Diencephalon (tissue), 1 donor: ENCODE results near the gene GPR22. TPM values are rescaled to one million over a fixed set of nuclear protein-coding genes. Genes with fewer than 3 reads are reported as not detected.

ENCODE experiments used
- small RNA-seq: library from RNA; depleted of rRNA; stranded (forward); fragments of <200 nt; gene quantifications from one replicate; pipeline ENCODE3, GENCODE V24; 2014
- total RNA-seq: library from RNA; depleted of rRNA; stranded (reverse); fragments of >200 nt; gene quantifications from one replicate; pipeline ENCODE4 v1.2.3, GENCODE V29; 2014

The GPR22 gene
- 27.2 TPM for total RNA-seq

GRCh38 chr7:107469929-107470328 lies at the start of gene GPR22:
GPR22 (plus strand) TSS chr7:107470057; CDS start chr7:107474061, 4,004 bp downstream.

Small RNA genes within 50 kb of the gene (small RNA-seq; reads per million reads assigned to genes)
- gene AC002381.1, result not detected

Other genes with a start within 250 kb of the GPR22 start
- gene COG5, start 93.9 kb downstream of the GPR22 start, total RNA-seq, result 33.2 TPM
- gene DUS4L, start 93.9 kb downstream of the GPR22 start, total RNA-seq, result 17.8 TPM
- 50.5 TPM for gene BCAP29, start 110.2 kb downstream of the GPR22 start, total RNA-seq
- 0.69 TPM for gene SLC26A4, start 190.8 kb downstream of the GPR22 start, total RNA-seq